ENCODE results near the gene CMTM8.

GRCh38 chr3:32237670-32238452, 619 bp upstream of the CMTM8 start:
- TF ChIP-seq EP300 (IDR thresholded peaks at IDR 0.05) (no peak), CTCF (IDR thresholded peaks at IDR 0.05) (no peak), POLR2A (IDR thresholded peaks at IDR 0.05) (no peak)
